Activated CD4-positive, alpha-beta T cell treated with anti-CD3 and anti-CD28 coated beads for 48 hours (primary cell): ENCODE measurements around the gene ACTRT2.

Experiments used
- DNase-seq: peaks from one replicate; pipeline ENCODE4 v3.0.0-alpha.2; 2020

ACTRT2 gene

DNA sequence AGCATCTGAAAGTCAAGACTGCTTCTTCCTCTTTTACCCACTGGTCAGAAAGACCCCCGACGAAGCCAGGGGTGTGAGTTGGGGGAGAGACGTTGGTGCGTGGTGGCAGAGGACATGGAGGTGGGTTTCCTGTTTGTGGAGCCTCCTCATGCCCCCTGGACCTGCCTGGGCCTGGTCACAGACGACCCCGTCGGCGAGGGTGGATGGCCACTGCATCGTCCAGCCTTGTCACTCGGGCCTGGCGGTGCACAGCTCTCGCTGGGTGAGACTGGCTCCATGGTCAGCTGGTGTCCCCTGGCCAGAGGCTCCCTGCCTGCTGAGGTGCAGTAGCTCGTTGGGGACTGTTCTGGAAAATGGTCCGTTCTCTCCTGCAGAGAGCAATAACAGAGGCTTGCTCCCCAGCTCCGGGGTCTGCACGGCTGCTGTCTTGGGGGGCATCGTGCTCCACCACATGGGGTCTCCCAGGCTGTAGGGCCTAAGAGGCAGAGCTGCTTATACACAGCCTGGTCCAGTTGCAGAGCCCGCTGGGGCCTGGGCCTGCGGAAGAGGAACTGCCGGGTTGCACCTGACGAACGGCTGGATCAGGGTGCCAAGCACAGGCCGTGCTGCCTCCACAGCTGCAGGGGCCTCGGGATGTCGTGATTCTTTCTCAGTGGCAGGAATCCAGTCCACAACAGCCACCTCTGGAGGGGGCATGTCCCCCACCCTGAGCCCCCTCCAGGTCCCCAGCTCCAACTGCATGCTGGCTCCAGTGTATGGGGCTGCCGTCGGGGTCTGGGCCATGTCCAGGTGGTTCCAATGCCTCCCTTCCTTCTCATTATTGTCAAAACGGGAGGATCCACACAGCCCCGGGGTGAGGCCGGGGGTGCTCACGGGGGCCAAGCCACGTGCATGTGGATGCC lies 18.0 kb upstream of the ACTRT2 start:
- no peak for DNase-seq

DNA sequence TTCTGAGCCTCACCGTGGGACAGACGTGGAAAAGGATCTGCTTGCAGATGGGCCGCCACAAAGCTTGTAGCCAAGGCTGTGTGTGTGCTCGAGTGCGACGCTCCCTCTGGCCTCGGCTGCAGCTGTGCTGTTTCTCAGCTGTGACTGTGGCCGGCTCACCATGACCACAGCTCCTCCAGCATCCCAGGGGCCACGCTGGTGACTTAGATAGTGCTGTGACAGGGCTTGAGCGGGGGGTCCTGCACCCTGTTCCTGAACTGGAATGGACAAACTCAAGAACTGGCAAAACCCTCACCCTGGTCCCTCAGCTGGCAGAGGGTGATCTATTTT lies 17.4 kb upstream of the ACTRT2 start:
- no peak for DNase-seq

DNA sequence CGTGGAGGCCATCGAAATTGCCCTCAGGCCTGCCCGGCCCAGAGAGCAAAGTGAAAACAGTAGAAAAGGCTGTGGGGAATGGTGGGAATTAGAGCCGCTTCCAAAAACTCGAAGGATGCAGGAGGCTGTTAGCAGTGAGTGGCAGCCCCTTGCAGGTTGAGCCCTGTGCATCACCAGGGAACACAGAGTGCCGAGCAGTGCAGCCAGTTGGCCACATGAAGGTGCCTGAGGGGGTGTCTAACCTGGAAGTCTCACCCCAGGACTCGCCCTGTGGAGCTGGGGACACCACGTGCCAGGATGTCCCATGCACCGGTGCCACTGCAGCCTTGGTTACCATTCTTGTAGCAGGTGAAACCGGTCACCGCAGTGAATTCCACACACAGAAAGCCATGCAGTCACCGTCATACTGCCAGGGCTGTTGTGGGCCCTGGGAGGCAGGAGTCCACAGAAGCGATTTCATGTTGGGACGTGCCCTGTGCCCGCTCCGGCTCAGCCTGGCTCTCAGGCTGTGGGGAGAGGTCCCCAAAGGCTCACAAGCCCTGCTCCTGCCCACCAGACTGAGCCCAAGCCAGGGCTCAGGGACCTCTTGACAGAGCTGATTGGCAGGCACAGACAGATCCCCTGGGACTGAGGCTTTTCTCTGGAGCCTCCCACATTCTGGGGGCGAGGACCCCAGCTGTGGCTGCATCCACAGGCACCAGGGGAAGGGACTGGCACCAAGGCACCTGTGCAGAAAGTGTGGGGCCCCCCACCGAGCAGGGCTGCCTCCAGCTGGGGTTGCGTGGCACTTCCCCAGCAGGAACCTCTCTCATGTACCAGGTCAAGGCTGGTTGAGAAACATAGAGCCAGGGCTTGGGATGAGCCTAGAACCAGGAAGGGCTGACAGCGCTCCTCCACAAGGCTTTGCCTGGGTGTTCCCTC lies 16.7 kb upstream of the ACTRT2 start:
- DNase-seq: no peak

DNA sequence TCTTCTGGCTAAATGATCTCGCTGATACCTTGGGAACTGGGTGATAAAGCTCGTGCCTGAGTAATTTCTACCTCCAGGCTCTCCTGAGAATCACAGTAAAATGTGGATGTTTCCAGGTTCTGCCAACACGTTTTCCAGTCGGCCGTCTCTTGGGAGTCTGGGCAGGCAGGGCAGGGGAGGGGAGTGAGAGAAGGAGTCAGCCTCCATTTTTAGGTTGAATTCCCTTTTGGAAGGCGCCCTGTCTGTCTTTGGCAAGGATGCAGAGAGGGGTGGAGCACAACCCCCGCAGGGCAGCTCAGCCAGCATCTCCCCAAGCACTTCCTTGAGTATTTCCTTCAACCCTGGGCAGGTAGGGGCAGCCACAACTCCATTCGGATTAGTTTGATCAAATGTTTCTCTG lies 15.5 kb upstream of the ACTRT2 start:
- no peak for DNase-seq

DNA sequence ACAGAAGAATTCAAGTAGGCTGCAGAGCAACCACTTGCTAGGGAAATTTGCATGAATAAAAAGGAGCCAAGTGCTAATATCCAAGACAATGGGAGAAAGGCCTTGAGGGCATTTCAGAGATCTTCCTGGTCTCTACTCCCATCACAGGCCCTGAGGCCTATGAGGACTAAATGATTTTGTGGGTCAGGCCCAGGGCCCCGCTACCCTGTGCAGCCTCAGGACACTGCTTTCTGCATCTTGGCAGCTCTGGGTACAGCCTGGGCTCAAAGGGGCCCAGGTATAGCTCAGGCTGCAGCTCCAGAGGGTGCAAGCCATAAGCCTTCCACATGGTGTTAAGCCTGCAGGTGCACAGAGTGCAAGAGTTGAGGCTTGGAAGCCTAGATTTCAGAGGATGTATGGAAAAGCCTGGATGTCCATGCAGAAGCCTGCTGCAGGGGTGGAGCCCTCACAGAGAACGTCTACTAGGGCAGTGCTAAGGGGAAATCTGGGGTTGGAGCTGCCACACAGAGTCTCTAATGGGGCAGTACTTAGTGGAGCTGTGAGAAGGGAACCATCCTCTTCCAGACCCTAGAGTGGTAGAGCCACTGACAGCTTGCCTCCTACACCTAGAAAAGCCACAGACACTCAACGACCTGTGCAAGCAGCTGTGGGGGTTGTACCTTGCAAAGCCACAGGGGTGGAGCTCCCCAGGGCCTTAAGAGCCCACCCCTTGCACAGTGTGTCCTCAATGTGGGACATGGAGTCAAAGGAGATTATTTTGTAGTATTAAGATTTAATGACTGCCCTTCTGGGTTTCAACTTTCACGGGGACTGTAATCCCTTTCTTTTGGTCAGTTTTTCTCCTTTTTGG lies 13.7 kb upstream of the ACTRT2 start:
- no peak for DNase-seq

DNA sequence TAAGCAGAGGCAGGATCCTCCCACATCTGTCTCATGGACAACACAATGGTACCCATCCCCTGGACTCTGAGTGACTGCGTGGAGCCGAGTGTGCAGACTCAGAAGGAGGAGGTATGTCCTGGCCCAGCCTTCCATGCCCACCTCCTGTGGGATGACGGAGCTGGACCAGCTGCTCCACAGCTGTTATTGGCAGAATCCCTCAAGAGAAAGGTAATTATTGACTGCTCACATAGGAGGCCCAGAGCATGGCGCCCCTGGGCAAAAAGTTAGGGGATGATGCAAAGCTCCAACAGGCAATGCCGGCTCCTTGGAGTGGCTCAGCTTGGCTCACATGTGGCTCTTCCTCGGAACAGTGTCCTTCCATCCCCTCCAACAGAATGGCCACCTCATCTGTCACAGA lies 12.2 kb upstream of the ACTRT2 start:
- no peak for DNase-seq

DNA sequence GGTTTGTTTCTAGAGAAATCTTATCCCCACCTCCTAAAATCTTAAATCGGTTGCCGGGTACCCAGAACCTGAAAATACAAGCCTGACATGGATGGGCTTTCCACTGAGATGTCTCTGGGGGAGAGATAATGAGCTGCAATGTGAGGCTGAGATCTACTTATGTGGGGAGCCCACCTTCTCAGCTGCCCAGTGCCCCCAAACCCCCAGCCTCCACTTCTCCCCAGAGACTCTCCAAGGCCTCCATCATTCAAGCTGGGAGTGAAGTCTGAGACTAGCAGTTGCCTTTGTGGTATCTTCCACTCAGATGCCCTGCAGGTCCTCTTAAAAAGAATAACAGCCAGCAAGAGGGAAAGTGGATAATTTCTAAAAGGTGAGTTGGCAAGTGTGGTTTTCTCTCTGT lies 11.7 kb upstream of the ACTRT2 start:
- DNase-seq: no peak

DNA sequence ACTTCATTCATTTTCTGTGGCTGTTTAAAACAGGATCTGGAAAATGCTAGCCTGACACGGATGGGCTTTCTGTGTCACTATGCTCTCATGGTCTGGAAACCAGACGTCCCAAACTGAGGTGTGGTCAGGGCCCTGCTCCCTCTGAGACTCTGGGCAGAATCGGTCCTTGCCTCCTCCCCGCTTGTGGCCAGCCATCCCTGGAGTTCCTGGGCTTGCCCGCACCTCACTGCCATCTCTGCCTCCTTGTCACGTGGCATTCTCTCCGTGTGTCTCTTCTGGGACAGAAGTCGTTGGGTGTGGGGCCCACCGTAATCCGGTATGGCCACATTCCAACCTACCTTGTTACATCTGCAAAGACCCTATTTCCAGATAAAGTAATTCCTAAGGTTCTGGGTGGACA lies 10.1 kb upstream of the ACTRT2 start:
- DNase-seq: no peak

DNA sequence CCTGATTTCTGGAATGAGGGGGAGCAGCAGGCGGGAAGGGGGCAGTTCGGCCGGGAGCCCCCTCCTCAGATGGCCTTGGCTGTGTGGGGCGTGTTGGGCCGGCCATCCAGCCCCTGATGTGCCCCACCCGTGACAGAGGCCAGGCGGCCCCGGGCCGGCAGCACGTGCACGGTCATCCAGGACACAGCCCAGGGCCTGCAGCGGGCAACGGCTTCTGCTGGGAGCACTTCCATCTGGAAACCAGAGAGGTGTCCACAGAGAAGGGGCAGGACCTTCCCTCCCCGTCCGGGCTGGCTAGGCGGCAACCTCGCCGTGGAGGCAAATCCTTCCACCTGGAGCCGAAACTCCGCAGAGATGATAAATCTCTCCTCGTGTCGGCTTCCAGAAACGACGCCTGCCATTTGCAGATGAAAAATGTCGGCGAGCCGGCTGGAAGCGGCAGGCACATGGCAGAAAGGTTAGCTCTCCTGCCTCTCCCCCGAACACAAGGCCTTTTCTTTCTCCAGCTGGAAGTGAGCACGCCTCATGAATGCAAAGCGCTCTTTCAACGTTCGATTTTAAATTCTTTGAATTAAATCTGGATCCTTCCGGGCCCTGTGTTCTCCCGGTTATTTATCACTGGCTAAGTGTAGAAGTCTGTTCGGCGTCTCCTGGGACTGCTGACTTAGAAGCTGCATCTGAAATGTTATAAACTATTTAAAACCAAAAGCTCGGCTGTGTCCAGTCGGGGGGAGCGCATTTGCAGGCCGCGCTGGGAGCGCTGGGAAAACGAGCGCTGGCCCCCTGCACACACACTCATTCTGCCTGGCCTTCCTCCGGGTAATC lies 9.4 kb upstream of the ACTRT2 start:
- DNase-seq: no peak

DNA sequence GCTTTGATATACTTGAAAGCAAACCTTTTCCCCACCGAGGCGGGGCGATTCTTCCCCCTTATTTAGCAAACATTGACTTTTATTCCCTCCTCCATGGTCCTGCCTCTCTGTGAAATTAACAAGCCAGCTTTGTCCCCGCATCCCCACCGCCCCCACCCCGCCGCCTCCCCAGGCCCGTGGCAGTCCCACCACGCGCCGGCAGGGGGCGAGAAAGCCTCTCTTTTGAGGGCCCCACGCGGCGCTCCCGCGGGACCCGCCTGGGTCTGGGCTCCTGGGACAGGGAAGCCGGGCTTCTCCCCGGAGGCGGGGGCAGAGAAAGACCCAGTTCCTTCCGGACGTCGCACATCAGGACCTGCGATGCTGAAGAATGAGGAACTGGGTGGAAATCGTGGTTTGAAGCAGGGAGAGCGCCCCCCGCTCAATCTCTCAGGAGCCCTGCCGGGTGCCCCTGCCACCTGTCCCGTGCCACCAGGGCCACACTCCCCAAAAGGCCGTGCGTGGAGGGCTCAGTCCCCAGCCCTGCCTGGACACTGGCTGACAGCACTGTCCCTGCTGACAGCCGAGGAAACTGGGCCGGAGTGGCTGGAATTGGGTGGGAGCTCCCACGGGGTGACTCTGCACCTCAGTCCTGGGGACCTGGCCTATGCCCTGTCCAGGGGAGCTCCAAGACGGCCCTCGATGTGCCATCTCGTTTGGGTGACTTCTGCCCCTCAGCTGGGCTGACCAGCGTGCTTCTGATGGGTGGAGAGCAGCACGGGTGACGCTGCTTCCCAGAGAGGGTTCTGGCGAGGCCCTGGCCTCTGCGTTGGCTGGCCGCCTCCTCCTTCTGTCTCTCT lies 8.6 kb upstream of the ACTRT2 start:
- peak; percentile 70 for DNase-seq

DNA sequence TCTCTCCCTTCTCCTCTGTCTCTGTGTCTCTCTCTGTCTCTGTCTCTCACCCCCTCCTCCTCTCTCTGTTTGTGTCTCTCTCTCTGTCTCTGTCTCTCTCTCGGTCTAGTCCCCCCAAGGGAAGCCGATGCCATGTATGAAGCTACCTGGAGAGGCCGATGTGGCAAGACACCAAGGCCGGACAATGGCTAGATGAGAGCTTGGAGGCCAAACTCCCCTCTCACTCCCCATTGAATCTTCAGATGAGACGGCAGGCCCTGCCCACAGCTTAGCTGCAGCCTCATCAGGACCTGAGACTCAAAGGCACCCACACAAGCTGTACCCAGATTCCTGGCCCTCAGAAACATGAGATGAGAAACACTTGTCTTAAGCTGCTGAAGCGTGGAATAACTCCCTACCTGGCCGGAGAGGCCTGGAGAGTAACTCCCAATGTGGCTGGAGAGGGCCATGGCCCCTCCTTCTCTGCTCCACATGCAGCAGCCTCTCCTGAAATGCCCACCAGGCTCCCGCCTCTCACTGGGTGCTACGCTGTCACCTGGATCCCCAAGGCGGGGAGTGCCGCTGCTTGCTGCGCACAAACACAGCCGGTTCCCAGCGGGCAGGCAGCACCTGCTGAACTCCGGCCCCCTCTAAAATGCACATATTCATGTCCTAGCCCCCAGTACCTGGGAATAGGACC lies 7.8 kb upstream of the ACTRT2 start:
- no peak for DNase-seq

DNA sequence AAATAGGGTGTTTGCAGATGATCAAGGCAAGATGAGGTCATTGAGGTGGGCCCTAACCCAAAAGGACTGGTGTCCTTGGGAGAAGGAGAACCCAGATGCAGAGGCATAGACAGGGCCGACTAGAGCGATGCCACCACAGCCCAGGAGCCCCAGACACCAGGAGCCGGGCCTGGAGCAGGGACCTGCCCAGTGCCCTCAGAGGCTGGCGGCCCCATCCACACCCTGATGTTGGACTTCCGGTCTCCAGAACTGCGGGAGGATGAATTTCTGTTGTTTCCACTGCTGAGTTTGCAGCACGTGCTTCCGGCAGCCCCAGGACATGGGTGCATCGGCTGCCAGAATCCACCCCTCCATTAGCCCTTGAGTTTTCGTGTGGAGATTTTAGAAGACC lies 7.2 kb upstream of the ACTRT2 start:
- no peak for DNase-seq

DNA sequence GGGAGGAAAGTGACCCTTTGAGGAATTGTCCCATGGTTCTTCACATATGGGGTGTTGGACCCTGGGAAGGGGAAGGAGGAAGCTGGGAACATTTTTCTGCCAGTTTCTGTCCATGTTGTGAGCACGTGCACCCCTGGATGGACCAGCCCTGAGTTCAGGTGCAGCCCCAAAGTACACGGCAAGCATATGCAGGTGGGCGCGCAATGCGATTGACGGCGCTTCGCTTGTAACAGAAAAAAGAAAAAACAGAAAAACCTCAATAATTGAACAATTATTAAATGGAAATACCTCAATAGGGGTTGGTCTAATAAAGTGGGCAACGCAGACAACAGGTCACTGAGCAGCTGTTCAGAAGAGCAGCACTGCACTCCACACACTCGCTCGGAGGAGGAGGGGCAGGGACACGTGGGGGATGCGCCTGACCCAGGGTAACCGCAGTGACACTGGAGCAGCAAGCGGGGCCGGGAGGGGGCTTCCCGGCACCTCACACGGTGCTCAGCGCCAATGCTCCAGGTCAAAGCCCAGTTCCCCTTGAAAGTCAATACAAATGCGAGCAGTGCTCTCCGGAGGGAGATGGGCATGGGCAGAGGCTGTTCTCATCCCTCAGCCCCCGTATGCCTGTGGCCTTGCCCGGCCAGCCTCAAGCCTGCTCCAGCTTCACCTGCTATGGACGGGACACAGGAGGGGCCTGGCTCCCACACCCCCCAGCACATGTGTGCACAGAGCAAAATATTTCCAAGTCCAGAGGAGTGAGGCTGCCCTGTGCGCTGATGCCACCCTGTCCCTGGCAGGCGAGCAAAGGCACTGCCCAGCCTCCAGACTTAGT lies 6.6 kb upstream of the ACTRT2 start:
- DNase-seq: no peak

DNA sequence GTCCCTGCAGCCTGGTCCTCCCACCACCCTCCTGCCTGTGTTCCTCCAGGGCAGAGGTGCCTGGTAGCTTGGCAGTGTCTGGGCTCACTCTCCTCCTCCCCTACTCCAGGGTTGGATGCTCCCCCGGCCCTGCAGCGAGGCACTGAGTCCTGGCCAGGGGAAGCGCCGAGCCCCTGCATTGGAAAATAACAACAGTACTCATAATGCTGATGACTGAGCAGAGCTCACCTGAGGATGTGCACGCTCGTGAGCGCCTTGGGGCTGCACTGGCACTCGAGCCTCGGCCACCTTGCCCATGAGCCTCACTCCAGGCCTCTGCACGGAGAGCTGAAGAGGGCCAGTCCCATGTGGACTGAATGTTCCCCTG lies 6.0 kb upstream of the ACTRT2 start:
- no peak for DNase-seq

DNA sequence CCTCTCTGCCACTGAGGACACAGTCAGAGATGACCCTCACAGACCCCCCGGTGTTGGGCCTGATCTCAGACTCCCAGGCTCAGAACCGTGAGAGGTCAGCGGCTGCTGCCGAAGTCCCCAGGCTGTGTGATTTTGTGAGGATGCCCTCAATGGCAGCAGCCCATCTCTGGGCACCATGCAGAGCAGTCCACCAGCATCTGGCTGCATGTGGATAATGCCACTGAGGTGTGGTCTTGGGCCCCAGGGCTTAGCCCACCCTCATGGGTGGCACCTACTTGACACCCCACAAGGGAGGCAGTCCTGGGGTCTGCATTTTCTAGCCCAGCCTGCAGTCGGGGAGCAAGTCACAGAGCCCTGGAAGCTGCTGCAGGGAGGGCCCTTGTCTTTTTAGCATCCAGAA lies 5.5 kb upstream of the ACTRT2 start:
- no peak for DNase-seq

DNA sequence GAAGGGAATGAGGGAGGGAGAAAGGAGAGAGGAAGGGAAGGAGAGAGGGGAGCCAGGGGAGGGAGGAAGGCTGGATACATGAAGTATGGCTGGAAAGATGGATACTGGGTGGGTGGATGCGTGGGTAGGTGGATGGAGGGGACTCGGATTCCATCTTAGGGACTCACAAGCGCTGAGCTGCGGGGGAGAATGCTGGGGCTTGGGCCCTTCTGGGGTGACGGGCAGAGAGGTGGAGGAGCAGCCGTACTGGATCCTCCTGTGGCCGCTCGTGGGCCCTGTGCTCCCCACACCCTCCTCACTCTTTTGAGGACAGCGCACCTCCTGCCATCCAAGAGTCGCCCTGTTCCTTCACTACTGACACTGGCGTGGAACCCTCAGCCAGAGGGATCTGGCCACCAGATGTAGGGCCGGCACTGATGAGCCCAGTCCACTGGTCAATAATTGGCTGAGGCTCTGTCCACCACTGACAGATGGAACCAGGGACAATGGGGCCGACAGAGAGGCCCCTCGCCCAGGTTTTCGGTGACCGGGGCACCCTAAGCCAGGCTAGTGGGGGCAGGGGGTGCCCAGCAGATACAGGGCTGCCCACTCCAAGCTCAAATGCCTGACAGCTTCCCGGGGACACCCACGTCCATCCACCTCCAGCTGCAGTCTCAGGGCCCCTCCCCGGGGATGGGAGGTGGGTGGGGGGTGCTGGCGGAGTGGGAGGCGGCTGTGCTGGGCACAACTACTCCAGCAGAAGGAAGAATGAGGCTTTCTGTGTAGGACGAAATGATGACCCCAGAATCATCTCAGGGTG lies 4.4 kb upstream of the ACTRT2 start:
- DNase-seq: no peak

DNA sequence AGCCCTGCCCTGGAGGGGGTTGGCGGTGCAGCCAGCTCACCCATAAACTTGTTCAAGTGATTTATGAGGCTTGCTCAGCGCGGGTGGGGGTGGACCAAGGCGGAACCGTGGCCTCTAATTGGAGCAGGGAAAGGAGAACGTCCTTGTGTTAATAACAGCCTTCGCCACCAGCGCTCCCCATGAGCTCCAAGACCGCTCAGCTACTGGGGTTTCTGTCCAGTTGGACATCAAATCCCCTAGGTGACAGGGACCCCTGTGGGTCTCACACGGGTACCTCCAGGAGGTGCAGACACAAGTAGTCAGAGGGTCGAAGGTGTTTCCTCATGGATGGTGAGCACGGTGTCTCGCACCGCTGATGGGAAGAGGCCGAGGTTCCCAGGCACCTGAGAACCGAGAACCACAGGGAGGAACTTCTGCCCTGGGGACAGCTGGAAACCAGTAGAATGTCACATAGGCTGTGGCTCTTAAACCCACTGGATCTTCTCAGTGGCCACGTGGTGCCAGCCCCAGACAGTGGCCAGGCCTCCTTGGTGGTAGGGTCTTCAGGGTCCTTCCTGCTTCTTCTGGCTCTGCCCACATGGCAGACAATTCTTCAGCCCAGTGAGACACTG lies 3.7 kb upstream of the ACTRT2 start:
- no peak for DNase-seq

DNA sequence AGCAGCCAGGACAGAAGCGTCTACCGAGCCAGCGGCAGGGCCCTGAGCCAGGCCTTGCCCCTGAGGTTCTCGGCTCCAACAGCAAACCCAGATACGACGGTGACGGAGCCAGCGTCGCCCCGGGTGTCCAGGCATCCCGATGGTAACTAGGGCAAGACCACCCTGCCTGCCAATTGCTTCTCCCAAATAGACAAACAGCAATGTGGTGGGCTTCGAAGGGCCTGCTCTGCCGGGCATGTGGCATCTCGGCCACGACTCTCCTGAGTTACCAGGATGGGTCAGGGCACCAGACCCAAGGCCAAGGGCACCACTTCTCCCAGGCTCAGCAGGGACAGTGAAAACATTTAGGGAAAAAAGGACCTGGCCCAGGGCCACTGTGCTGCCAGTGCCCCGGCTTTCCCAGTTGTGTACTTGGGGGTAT lies 3.2 kb upstream of the ACTRT2 start:
- no peak for DNase-seq

DNA sequence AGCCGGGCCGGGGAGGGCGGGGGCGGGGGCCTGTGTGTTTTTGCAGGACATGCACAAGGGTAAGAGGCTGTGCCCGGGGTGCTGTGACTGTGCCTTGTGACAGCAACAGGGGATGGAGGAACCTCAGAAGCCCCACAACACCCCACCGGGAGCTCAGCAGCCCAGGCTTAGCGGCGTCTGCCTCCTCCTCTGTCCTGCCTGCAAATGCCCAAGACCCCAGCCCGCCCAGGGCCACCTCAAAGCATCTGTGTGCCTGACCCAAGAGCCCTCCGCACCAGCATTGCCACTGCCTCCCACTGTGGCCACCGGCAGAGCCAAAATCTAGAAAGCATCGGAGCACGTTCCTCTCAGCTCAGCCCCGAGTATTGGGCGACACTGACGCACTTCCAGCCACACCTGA lies 2.7 kb upstream of the ACTRT2 start:
- no peak for DNase-seq
